GM19467 (cell line): ENCODE results near the gene INPP5A.
"Not testable (repeated sequence)": the region's sequence is repeated elsewhere in the genome, so short reads cannot be mapped to it uniquely, and the experiment has no call there.

Source experiments
- ATAC-seq: cut with Tn5 transposase; IDR thresholded peaks from one replicate; pipeline ENCODE4 v1.9.1; 2021; ENCODE audit warnings: mild to moderate bottlenecking, moderate library complexity; ENCODE audit not compliant: unreplicated experiment

The INPP5A gene

GRCh38 chr10:132748545-132749370, 211.2 kb downstream of the INPP5A start:
- no peak for ATAC-seq

GRCh38 chr10:132749371-132749795, 211.8 kb downstream of the INPP5A start:
- ATAC-seq, result no peak

GRCh38 chr10:132750936-132751335, 213.3 kb downstream of the INPP5A start:
- no peak for ATAC-seq

GRCh38 chr10:132752378-132752777, 214.8 kb downstream of the INPP5A start:
- no peak for ATAC-seq

- no peak for ATAC-seq
These were observed 215.4 kb downstream of the INPP5A start for GRCh38 chr10:132752961-132753360.

DNA sequence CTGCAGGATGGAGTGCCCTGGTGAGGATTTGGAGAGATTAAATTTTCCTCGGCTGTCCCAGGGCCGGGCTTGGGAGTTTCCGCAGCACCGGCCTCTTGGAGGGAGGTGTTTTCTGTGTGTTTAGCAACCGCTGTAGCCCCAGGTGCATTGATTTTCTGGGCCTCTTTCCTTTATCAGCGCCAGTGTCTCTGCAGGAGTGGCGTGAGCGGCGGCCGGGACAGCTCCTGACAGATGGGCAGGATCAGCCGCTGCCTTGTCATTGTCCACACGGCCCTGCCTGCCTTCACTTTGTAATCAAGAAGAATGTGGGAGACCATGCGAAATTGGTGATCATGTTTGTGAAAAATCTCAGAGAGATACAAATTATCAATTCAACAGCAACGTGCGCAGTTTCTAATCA, 216.0 kb downstream of the INPP5A start:
- no peak for ATAC-seq

GRCh38 chr10:132754071-132754470, 216.5 kb downstream of the INPP5A start:
- no peak for ATAC-seq

GRCh38 chr10:132755166-132755711, 217.7 kb downstream of the INPP5A start:
- ATAC-seq, result no peak

DNA sequence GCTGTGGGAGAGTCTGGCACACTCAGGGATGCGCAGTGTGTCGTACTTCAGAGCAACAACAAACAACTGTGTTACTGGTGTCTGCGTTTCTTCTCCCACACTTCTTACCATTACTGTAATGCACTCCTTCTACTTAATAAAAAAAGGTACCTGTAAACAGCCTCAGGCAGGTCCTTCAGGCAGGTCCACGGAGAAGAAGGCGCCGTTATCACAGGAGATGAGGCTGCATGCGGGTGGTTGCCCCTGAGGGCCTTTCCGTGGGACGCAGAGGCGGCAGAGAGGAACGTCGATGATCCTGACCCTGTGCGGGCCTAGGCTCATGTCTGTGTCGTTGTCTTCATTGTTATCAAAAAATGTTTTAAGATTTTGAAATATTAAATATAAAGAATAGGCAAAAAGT, 219.0 kb downstream of the INPP5A start:
- ATAC-seq, result no peak

- ATAC-seq, result no peak
These were observed 219.6 kb downstream of the INPP5A start for GRCh38 chr10:132757171-132757570.

DNA sequence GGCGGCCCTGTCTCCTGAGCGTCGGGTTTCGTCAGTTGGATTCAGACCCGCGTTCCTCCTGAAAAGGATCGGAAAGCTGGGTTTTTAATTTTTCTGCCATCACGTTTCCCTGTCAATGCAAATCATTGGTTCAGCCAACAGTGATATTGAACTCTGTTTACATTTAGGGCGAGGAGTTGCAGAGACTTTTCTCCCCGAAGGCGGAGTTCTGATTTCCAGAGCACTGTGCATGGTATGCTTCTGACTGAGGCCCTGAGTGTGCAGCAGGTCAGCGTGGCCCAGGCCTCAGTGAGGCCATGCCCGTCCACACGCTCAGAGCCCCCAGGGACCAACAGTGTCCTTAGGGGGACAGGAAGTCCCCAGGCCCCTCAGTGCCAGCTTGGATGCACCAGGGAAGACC, 221.3 kb downstream of the INPP5A start:
- no peak for ATAC-seq

DNA sequence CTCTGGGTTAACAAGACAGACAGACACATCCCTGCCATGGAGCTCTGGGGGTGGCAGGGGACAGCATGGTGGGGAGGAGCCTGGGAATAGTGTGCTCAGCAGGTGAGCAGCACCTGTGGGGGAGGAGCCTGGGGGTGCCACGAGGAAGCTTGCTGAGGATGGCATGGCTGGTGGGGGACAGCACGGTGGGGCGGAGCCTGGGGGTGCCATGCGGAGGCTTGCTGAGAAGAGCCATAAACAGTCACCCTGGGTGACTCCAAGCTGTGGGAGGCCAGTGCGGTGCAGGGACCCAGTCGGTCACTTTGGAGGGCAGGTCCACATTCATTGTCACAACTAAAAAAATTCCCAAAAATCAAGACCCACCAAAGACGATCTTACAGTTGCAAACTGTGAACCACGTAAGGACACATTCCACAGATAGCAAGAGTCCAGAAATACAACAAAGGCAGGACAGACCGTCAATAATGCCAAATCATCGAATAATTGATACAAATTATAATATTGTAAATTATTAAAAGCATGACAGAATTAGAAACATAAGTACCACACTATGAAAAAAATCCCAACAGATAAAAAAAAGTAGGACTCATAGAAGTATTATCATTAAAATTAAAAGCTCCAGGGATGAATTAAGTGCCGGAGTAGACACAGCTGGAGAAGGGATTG, 223.9 kb downstream of the INPP5A start:
- no peak for ATAC-seq

GRCh38 chr10:132762267-132762666, 224.7 kb downstream of the INPP5A start:
- ATAC-seq, result no peak

- ATAC-seq, result no peak
These were observed 226.0 kb downstream of the INPP5A start for GRCh38 chr10:132763545-132763944.

DNA sequence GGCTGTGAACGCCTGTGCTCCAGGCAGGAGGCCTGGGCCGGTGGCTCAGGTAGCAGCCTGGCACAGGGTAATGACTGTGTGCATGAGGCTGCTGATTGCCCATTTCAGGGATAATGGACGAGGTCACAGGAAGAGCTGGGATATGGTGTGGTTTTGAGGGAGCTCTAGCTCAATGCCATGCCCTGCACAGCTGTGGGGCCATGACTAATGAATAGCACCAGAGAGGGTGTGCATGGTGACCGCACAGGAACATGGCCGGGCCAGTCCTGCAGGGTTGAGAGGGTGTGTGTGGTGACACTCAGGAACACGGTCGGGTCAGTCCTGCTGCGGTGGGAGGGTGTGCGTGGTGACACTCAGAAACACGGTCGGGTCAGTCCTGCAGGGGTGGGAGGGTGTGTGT, 226.5 kb downstream of the INPP5A start:
- ATAC-seq, result no peak

- ATAC-seq, result no peak
These were observed 227.8 kb downstream of the INPP5A start for GRCh38 chr10:132765435-132765834.

DNA sequence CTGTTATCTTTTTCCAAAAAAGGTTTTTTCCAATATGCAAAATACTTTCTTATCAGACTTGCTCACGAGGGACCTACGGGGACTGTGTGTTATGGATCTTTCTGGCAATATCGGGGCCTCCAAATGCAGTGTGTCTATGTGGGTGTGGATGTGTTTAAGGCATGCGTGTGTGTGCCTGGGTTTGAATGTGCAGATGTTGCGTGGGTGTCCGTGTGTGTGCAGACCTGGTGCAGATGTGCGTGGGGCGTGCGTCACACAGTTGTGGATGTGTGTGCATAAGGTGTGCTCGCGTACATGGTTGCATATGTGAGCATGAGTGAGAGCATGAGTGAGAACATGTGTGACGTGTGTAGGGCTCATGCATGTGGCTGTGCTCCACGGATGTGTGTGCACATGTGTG, 228.7 kb downstream of the INPP5A start:
- no peak for ATAC-seq

GRCh38 chr10:132768346-132769248, 231.0 kb downstream of the INPP5A start:
- no peak for ATAC-seq

DNA sequence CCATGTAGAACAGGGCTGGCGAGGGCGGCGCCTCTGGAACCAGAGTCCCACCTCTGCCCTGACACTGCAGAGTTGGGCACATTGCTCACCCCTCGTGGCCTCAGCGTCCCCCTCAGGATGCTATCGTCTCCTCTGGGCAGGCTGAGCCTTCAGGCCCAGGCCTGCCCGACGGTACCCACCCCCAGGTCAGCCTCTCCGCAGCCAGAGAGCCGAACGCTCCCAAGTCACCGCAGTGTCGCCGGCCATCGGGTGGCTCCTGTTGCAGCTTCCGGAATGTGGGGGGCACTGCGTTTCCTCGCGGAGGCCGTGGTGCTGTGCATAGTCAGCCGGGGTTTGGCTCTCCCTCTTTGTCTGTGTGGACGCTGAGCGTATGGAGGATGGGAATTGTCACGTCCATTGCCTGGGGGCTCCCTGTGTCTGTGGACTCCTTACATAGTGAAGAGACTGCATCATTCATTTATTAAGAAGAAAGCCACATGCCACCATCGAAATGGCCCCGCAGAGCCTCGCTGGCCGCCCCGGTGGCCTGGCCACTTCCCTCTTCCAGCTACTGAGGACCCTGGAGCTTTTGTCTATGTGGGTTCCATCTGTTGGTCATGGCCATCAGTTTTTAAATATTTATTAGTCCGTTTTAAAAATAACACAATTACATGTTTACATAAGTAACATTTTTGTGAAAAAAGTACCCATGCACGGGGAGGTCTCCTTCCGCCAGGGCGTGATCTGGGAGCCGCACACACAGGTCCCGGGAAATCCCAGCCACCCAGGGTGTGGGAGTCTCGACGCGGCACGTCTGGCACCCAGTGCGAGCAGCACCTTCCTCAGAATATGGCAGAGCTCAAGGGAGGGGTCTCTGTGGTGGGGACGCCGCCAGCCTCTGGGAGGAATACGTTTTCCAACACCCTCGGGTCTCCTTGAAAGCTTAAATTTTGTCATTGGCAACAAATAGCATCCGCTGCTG, 232.8 kb downstream of the INPP5A start:
- ATAC-seq, result no peak

DNA sequence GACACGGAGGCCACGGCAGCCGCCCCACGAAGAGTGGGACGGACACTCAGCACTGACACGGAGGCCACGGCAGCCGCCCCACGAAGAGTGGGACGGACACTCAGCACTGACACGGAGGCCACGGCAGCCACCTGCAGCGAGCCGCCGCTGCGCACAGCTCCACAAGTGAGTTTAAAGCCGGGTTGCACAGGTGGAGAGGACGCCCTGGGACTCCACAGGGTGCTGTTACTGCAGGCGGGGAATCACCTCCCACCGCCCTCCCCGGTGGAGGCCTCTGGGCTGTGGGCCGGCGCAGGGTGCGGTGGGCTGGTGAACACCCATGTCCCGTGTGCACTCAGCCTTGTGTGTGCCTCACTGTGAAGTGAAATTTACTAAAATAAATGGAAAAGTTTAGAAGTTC, 235.2 kb downstream of the INPP5A start:
- ATAC-seq, result not testable (repeated sequence)
